ENCODE results near the gene RBFOX2. TPM values are rescaled to one million over a fixed set of nuclear protein-coding genes. Genes with fewer than 3 reads are reported as not detected.

Gene RBFOX2
- total RNA-seq, 2 experiments from 2014 or later, result 0.99 to 1.9 TPM

- no peak overlapping the region for H3K27ac Mint-ChIP-seq
- peaks cover 2% of the 10 kb centered on the region for H3K27me3 Mint-ChIP-seq
- no peak for DNase-seq
- no peaks in the 10 kb centered on the region for H3K36me3 Mint-ChIP-seq
- H3K4me3 Mint-ChIP-seq, result no peak overlapping the region
- CTCF ChIA-PET, result no interaction called here
- ATAC-seq, result no peak
- peaks cover 11% of the 10 kb centered on the region for H3K4me1 Mint-ChIP-seq
- H3K9me3 Mint-ChIP-seq (ENCODE audit: low read depth), result no peaks in the 10 kb centered on the region
Observed at GRCh38 chr22:35886309-35886708, 142.3 kb downstream of the RBFOX2 start.

- Mint-ChIP-seq H3K4me3 (no peak overlapping the region), H3K4me1 (peaks cover 11% of the 10 kb centered on the region), H3K27me3 (no peaks in the 10 kb centered on the region), H3K36me3 (no peaks in the 10 kb centered on the region), H3K27ac (no peak overlapping the region), H3K9me3 (ENCODE audit: low read depth) (no peaks in the 10 kb centered on the region)
- ATAC-seq, result no peak
- CTCF ChIA-PET, result no interaction called here
- DNase-seq, result no peak
Observed at GRCh38 chr22:35884529-35884928, 144.1 kb downstream of the RBFOX2 start.

DNA sequence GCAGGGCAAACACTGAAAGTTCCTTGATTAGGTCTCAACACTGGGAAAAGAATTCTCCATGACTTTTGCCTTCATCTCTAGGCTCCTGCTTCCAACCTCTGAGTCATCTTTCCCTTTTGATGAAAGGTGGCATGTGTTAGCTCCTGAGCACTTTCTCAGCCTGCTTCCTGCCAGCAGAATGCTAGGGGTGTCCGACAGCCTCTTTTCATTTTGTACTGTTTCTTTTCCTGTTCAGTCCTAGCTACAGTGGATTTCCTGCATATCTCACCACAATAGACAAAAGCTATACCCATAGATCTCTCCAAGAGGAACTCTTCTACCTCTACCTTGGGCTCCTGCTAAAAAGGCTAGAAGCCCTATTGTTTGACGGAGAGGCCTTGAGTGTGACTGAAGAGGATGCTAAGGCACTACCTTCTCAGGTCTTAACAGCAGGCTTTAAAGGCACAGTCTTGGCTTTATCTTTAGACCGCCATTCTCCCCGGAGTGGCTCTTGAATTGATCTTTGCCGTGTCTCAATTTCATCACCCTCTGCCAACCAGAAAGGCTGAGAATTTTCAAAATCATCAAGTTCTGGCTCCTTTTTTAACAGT lies 145.5 kb downstream of the RBFOX2 start:
- no peaks in the 10 kb centered on the region for H3K36me3 Mint-ChIP-seq
- H3K27me3 Mint-ChIP-seq, result no peaks in the 10 kb centered on the region
- no peaks in the 10 kb centered on the region for H3K9me3 Mint-ChIP-seq (ENCODE audit: low read depth)
- no peak for DNase-seq
- no peak overlapping the region for H3K27ac Mint-ChIP-seq
- no peak for ATAC-seq
- CTCF ChIA-PET, result no interaction called here
- H3K4me1 Mint-ChIP-seq, result peaks cover 11% of the 10 kb centered on the region
- H3K4me3 Mint-ChIP-seq, result no peak overlapping the region

- no peaks in the 10 kb centered on the region for H3K9me3 Mint-ChIP-seq (ENCODE audit: low read depth)
- H3K27ac Mint-ChIP-seq, result no peak overlapping the region
- no peaks in the 10 kb centered on the region for H3K27me3 Mint-ChIP-seq
- no peak overlapping the region for H3K4me3 Mint-ChIP-seq
- CTCF ChIA-PET, result no interaction called here
- H3K4me1 Mint-ChIP-seq, result peaks cover 11% of the 10 kb centered on the region
- ATAC-seq (no peak), DNase-seq (no peak)
- H3K36me3 Mint-ChIP-seq, result no peaks in the 10 kb centered on the region
Observed at GRCh38 chr22:35882211-35883030, 146.2 kb downstream of the RBFOX2 start.

DNA sequence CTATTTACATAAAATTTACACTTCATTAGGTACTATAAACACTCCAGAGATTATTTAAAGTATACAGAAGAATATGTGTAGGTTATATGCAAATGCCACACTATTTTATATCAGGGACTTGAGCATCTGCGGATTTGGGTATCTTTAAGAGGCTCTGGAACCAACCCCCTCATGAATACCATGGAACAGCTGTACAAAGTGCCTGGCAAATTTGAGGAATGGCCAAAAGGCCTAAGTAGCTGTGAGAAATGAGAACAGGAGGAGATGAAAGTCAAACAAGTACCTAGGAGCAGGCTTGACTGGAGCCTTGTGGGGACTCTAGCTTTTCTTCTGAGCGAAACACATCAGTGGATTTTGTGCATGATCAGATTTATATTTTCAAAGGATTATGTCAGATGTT lies 149.3 kb downstream of the RBFOX2 start:
- DNase-seq (no peak), ATAC-seq (no peak)
- Mint-ChIP-seq H3K27me3 (no peaks in the 10 kb centered on the region), H3K4me1 (peaks cover 11% of the 10 kb centered on the region), H3K36me3 (no peaks in the 10 kb centered on the region), H3K9me3 (ENCODE audit: low read depth) (no peaks in the 10 kb centered on the region), H3K4me3 (no peak overlapping the region), H3K27ac (no peak overlapping the region)
- CTCF ChIA-PET, result interaction anchor here (1.0 kb wide), 1 partner anchor 21 kb away, joined by 3 read pairs; no protein-coding TSS in a partner anchor

- no peaks in the 10 kb centered on the region for H3K36me3 Mint-ChIP-seq
- DNase-seq (no peak), ATAC-seq (no peak)
- no peak overlapping the region for H3K4me3 Mint-ChIP-seq
- no peaks in the 10 kb centered on the region for H3K9me3 Mint-ChIP-seq (ENCODE audit: low read depth)
- H3K27me3 Mint-ChIP-seq, result peaks cover 10% of the 10 kb centered on the region
- CTCF ChIA-PET, result interaction anchor here (1.3 kb wide), 1 partner anchor 192 kb away, joined by 3 read pairs; no protein-coding TSS in a partner anchor
- H3K27ac Mint-ChIP-seq, result no peak overlapping the region
- H3K4me1 Mint-ChIP-seq, result no peaks in the 10 kb centered on the region
Observed at GRCh38 chr22:35873426-35873825, 155.2 kb downstream of the RBFOX2 start.

- H3K9me3 Mint-ChIP-seq (ENCODE audit: low read depth), result no peaks in the 10 kb centered on the region
- H3K4me1 Mint-ChIP-seq, result no peaks in the 10 kb centered on the region
- no peaks in the 10 kb centered on the region for H3K36me3 Mint-ChIP-seq
- H3K27ac Mint-ChIP-seq, result no peak overlapping the region
- DNase-seq, result no peak
- no peak for ATAC-seq
- peaks cover 10% of the 10 kb centered on the region for H3K27me3 Mint-ChIP-seq
- no peak overlapping the region for H3K4me3 Mint-ChIP-seq
- CTCF ChIA-PET, result interaction anchor here (1.3 kb wide), 1 partner anchor 193 kb away, joined by 3 read pairs; no protein-coding TSS in a partner anchor
Observed at GRCh38 chr22:35872451-35872850, 156.2 kb downstream of the RBFOX2 start.

DNA sequence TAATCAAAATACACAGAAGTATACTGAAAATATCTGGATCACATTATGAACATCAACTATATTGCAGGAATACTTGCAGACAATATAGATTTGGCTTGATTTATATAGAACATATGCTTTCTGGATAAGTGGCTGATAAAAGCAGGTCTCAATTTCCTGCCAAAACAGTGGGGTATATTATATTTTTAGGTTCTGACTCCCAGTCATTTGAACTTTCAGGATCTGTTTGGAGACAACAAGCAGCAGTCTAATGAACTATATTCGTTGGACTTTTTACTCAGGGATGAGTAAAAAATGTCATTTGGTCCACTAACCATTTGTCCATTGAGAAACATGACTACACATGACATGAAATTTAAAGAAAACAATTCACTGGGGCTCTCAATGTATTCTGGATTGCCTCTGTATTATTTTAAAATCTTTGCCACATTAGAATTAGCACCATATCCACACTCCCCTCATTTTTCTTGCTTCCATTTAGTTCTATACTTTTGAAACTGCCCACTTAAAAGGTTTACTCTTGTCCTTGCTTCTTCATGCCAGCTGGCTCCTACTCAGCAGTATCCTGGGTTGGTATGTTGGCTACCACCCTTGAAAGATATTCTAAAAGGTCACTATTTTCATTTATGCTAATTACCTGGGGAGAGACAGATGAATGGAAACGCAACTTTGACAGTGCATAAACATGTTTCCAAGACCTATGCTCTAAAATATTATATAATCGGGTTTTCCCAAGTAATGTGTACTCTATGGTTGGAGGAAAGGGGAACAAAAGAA lies 157.9 kb downstream of the RBFOX2 start:
- Mint-ChIP-seq H3K4me1 (no peaks in the 10 kb centered on the region), H3K9me3 (ENCODE audit: low read depth) (no peaks in the 10 kb centered on the region), H3K27ac (no peak overlapping the region), H3K27me3 (peaks cover 10% of the 10 kb centered on the region), H3K36me3 (no peaks in the 10 kb centered on the region), H3K4me3 (no peak overlapping the region)
- no peak for DNase-seq
- ATAC-seq, result no peak
- CTCF ChIA-PET, result no interaction called here

- no peaks in the 10 kb centered on the region for H3K36me3 Mint-ChIP-seq
- no peaks in the 10 kb centered on the region for H3K9me3 Mint-ChIP-seq (ENCODE audit: low read depth)
- DNase-seq (no peak), ATAC-seq (no peak)
- H3K4me1 Mint-ChIP-seq, result no peaks in the 10 kb centered on the region
- H3K27me3 Mint-ChIP-seq, result peaks cover 10% of the 10 kb centered on the region
- CTCF ChIA-PET, result no interaction called here
- no peak overlapping the region for H3K27ac Mint-ChIP-seq
- no peak overlapping the region for H3K4me3 Mint-ChIP-seq
Observed at GRCh38 chr22:35868938-35869337, 159.7 kb downstream of the RBFOX2 start.

GRCh38 chr22:35866651-35867050 lies 162.0 kb downstream of the RBFOX2 start:
- Mint-ChIP-seq H3K4me3 (no peak overlapping the region), H3K27ac (no peak overlapping the region), H3K36me3 (no peaks in the 10 kb centered on the region), H3K4me1 (no peaks in the 10 kb centered on the region), H3K9me3 (ENCODE audit: low read depth) (no peaks in the 10 kb centered on the region), H3K27me3 (peaks cover 9% of the 10 kb centered on the region)
- CTCF ChIA-PET, result no interaction called here
- DNase-seq, result no peak
- ATAC-seq, result no peak

DNA sequence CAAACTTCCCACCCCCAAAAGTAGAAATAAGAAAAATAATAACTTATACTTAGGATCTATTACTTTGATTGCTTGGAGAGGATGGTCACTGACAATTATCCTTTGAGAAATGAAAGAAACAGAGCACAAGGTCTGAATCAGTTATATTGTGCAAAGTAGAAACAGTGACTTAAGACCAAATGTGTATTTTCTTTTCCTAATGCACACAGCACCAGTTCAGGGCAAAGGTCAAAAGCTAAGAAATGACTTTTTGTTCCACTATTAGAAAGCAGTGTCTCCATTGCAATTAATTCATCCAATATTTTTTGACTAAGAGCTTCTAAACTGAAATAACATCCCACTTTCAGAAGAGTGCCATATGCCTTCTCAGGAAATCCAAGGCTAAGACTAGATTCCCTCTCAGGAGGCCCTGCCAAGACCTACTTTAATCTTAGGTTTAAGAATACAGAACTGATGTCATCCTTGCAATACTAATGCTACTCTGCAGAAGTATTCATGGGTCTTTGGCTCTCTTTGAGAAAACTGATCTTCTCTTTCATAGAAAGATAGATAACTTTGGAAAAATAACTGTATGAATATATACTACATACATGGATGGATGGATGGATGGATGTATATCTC lies 164.0 kb downstream of the RBFOX2 start:
- Mint-ChIP-seq H3K4me3 (no peak overlapping the region), H3K4me1 (no peaks in the 10 kb centered on the region), H3K9me3 (ENCODE audit: low read depth) (no peaks in the 10 kb centered on the region), H3K27ac (no peak overlapping the region), H3K27me3 (peaks cover 2% of the 10 kb centered on the region), H3K36me3 (no peaks in the 10 kb centered on the region)
- CTCF ChIA-PET, result no interaction called here
- ATAC-seq (no peak), DNase-seq (no peak)

- H3K27me3 Mint-ChIP-seq, result peaks cover 2% of the 10 kb centered on the region
- H3K4me3 Mint-ChIP-seq, result no peak overlapping the region
- no peaks in the 10 kb centered on the region for H3K9me3 Mint-ChIP-seq (ENCODE audit: low read depth)
- no peak for DNase-seq
- no peaks in the 10 kb centered on the region for H3K4me1 Mint-ChIP-seq
- no peak for ATAC-seq
- no peak overlapping the region for H3K27ac Mint-ChIP-seq
- CTCF ChIA-PET, result no interaction called here
- no peaks in the 10 kb centered on the region for H3K36me3 Mint-ChIP-seq
Observed at GRCh38 chr22:35863432-35863831, 165.2 kb downstream of the RBFOX2 start.

DNA sequence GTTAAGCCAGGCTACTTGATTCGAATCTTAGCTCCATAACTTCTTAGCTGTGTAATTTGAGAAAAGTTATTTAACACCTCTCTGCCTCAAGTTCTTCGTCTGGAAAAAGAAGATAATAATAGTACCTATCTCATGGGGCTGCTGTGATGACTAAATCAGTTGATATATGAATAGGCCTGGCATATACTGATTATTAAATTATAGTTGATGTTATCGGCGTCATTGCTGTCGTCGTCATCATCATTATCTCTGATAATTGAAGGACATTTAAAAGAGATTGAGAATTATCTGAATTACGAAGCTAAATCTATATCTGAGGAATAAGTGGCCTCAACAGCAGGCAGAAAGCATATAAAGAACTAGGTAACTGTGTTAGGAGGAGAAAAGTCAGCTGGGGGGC lies 165.9 kb downstream of the RBFOX2 start:
- DNase-seq, result no peak
- H3K4me1 Mint-ChIP-seq, result no peaks in the 10 kb centered on the region
- no peak overlapping the region for H3K4me3 Mint-ChIP-seq
- no peaks in the 10 kb centered on the region for H3K9me3 Mint-ChIP-seq (ENCODE audit: low read depth)
- no peak overlapping the region for H3K27ac Mint-ChIP-seq
- CTCF ChIA-PET, result no interaction called here
- peaks cover 2% of the 10 kb centered on the region for H3K27me3 Mint-ChIP-seq
- H3K36me3 Mint-ChIP-seq, result no peaks in the 10 kb centered on the region
- ATAC-seq, result no peak
